ENCODE results near the gene CEP57L1.
"Not testable (repeated sequence)": the region's sequence is repeated elsewhere in the genome, so short reads cannot be mapped to it uniquely, and the experiment has no call there.

Gene CEP57L1

GRCh38 chr6:109104512-109104911, 9.2 kb downstream of the CEP57L1 start:
- no peak for TF ChIP-seq CTCF (IDR thresholded peaks at IDR 0.05; ENCODE audit: insufficient read depth, missing control alignments)
- DNase-seq (ENCODE audit: insufficient read length, low spot score) (no peak), FAIRE-seq (no peak)

- TF ChIP-seq CTCF (IDR thresholded peaks at IDR 0.05; ENCODE audit: insufficient read depth, missing control alignments), result no peak
- FAIRE-seq (no peak), DNase-seq (ENCODE audit: insufficient read length, low spot score) (no peak)
Measured at GRCh38 chr6:109105681-109106080, 10.4 kb downstream of the CEP57L1 start.

- FAIRE-seq; DNase-seq (ENCODE audit: insufficient read length, low spot score): not testable (repeated sequence)
Measured at GRCh38 chr6:109109663-109110062, 14.4 kb downstream of the CEP57L1 start.

- not testable (repeated sequence) for DNase-seq (ENCODE audit: insufficient read length, low spot score); FAIRE-seq
Measured at GRCh38 chr6:109112663-109113062, 17.4 kb downstream of the CEP57L1 start.

- no peak for TF ChIP-seq CTCF (IDR thresholded peaks at IDR 0.05; ENCODE audit: insufficient read depth, missing control alignments)
- DNase-seq (ENCODE audit: insufficient read length, low spot score) (no peak), FAIRE-seq (peak; percentile 55)
Measured at GRCh38 chr6:109117346-109118035, 22.2 kb downstream of the CEP57L1 start.

- FAIRE-seq (peak; percentile 98), DNase-seq (ENCODE audit: insufficient read length, low spot score) (no peak)
- no peak for TF ChIP-seq CTCF (IDR thresholded peaks at IDR 0.05; ENCODE audit: insufficient read depth, missing control alignments)
Measured at GRCh38 chr6:109118337-109118736, 23.0 kb downstream of the CEP57L1 start.

GRCh38 chr6:109118871-109119354, 23.6 kb downstream of the CEP57L1 start:
- FAIRE-seq, result no peak
- no peak for TF ChIP-seq CTCF (IDR thresholded peaks at IDR 0.05; ENCODE audit: insufficient read depth, missing control alignments)
- no peak for DNase-seq (ENCODE audit: insufficient read length, low spot score)

GRCh38 chr6:109121411-109121810, 26.1 kb downstream of the CEP57L1 start:
- no peak for DNase-seq (ENCODE audit: insufficient read length, low spot score)
- no peak for TF ChIP-seq CTCF (IDR thresholded peaks at IDR 0.05; ENCODE audit: insufficient read depth, missing control alignments)
- FAIRE-seq, result no peak

Measured in D721Med (cell line).